Measurements from ENCODE around the gene APEH.

APEH gene

GRCh38 chr3:49668414-49668797, 5.7 kb upstream of the APEH start:
- H3K27me3 ChIP-seq = no peaks in the 10 kb centered on the region
- H3K36me3 ChIP-seq = no peaks in the 10 kb centered on the region
- peaks cover 18 to 44% (median 26%) of the 10 kb centered on the region in 10 experiments for H3K4me1 ChIP-seq
- H3K4me2 ChIP-seq = peak overlapping the region in 4 of 11 experiments; percentile 2 to 23 (median 12); a peak in 3 of 22 replicates
- 0 out of 22 replicates have a peak, but pooled peaks cover 0 to 4% (median 0%) of the 10 kb centered on the region in 11 experiments for H3K9me3 ChIP-seq (replicated peaks in 1 of 11)
- H3K9ac ChIP-seq = peak overlapping the region in 1 of 11 experiments; percentile 27; a peak in 1 of 22 replicates
- H3K4me3 ChIP-seq = no peak overlapping the region
- peaks cover 0 to 52% (median 0%) of the 10 kb centered on the region in 11 experiments; a peak in 9 of 22 replicates for H4K20me1 ChIP-seq
- no peak overlapping the region for H3K27ac ChIP-seq
- TF ChIP-seq Cebpa-rat (IDR thresholded peaks at IDR 0.05) = no peak

- Histone ChIP-seq H3K4me3 (no peak overlapping the region), H3K4me1 (peaks cover 18 to 43% (median 24%) of the 10 kb centered on the region in 10 experiments), H3K36me3 (no peaks in the 10 kb centered on the region), H3K9me3 (replicated peaks in 1 of 11) (0 out of 22 replicates have a peak, but pooled peaks cover 0 to 4% (median 0%) of the 10 kb centered on the region in 11 experiments), H3K4me2 (peak overlapping the region in 3 of 11 experiments; percentile 7 to 23 (median 21); a peak in 2 of 22 replicates), H3K27me3 (no peaks in the 10 kb centered on the region), H3K27ac (no peak overlapping the region), H4K20me1 (peaks cover 0 to 52% (median 0%) of the 10 kb centered on the region in 11 experiments; a peak in 9 of 22 replicates), H3K9ac (0 out of 22 replicates have a peak overlapping the region, but pooled peaks of 1 of the 11 experiments have one; percentile 17)
- no peak for TF ChIP-seq Cebpa-rat (IDR thresholded peaks at IDR 0.05)
Measured at GRCh38 chr3:49668861-49669260, 5.3 kb upstream of the APEH start.

- no peak for TF ChIP-seq Cebpa-rat (IDR thresholded peaks at IDR 0.05)
- H3K36me3 ChIP-seq = no peaks in the 10 kb centered on the region
- 0 out of 22 replicates have a peak overlapping the region, but pooled peaks of 1 of the 11 experiments have one; percentile 17 for H3K9ac ChIP-seq
- no peak overlapping the region for H3K27ac ChIP-seq
- H3K4me2 ChIP-seq = peak overlapping the region in 4 of 11 experiments; percentile 8 to 36 (median 18); a peak in 2 of 22 replicates
- peaks cover 14 to 43% (median 21%) of the 10 kb centered on the region in 10 experiments for H3K4me1 ChIP-seq
- H3K9me3 ChIP-seq (replicated peaks in 1 of 11) = 0 out of 22 replicates have a peak, but pooled peaks cover 0 to 4% (median 0%) of the 10 kb centered on the region in 11 experiments
- H4K20me1 ChIP-seq = peaks cover 0 to 52% (median 0%) of the 10 kb centered on the region in 11 experiments; a peak in 9 of 22 replicates
- H3K27me3 ChIP-seq = no peaks in the 10 kb centered on the region
- no peak overlapping the region for H3K4me3 ChIP-seq
Measured at GRCh38 chr3:49669352-49669751, 4.8 kb upstream of the APEH start.

- Histone ChIP-seq H3K27ac (no peak overlapping the region), H3K9ac (0 out of 22 replicates have a peak overlapping the region, but pooled peaks of 2 of the 11 experiments have one; percentile 6 to 15)
Measured at GRCh38 chr3:49670940-49671290, 3.2 kb upstream of the APEH start.

GRCh38 chr3:49671291-49672288, 2.6 kb upstream of the APEH start:
- H3K4me3 ChIP-seq = no peak overlapping the region
- H3K4me2 ChIP-seq = peak overlapping the region in 8 of 11 experiments; percentile 14 to 99 (median 68); a peak in 11 of 22 replicates
- H3K4me1 ChIP-seq = peaks cover 27 to 63% (median 39%) of the 10 kb centered on the region in 10 experiments
- no peaks in the 10 kb centered on the region for H3K27me3 ChIP-seq
- H4K20me1 ChIP-seq = peaks cover 0 to 59% (median 15%) of the 10 kb centered on the region in 11 experiments; a peak in 14 of 22 replicates
- H3K36me3 ChIP-seq = peaks cover 8 to 14% (median 11%) of the 10 kb centered on the region in 11 experiments
- TF ChIP-seq Cebpa-rat (IDR thresholded peaks at IDR 0.05) = no peak
- H3K9ac ChIP-seq = peak overlapping the region in 4 of 11 experiments; percentile 1 to 29 (median 25); a peak in 3 of 22 replicates
- H3K27ac ChIP-seq = no peak overlapping the region
- H3K9me3 ChIP-seq (replicated peaks in 1 of 11) = 0 out of 22 replicates have a peak, but pooled peaks cover 0 to 4% (median 0%) of the 10 kb centered on the region in 11 experiments

More at GRCh38 chr3:49670940-49671290, 3.2 kb upstream of the APEH start:
- Histone ChIP-seq H3K4me2 (no peak overlapping the region), H4K20me1 (peaks cover 0 to 56% (median 10%) of the 10 kb centered on the region in 11 experiments; a peak in 13 of 22 replicates), H3K9me3 (replicated peaks in 1 of 11) (0 out of 22 replicates have a peak, but pooled peaks cover 0 to 4% (median 0%) of the 10 kb centered on the region in 11 experiments), H3K4me3 (no peak overlapping the region), H3K27me3 (no peaks in the 10 kb centered on the region), H3K36me3 (peaks cover 2 to 7% (median 4%) of the 10 kb centered on the region in 11 experiments), H3K4me1 (peaks cover 20 to 57% (median 32%) of the 10 kb centered on the region in 10 experiments)
- no peak for TF ChIP-seq Cebpa-rat (IDR thresholded peaks at IDR 0.05)

- no peak for TF ChIP-seq Cebpa-rat (IDR thresholded peaks at IDR 0.05)
- H3K4me1 ChIP-seq = peaks cover 27 to 65% (median 41%) of the 10 kb centered on the region in 10 experiments
- 0 out of 22 replicates have a peak, but pooled peaks cover 0 to 4% (median 0%) of the 10 kb centered on the region in 11 experiments for H3K9me3 ChIP-seq (replicated peaks in 1 of 11)
- H4K20me1 ChIP-seq = peaks cover 0 to 62% (median 24%) of the 10 kb centered on the region in 11 experiments; a peak in 16 of 22 replicates
- peak overlapping the region; percentile 78 to 97 (median 84) for H3K4me3 ChIP-seq
- peak overlapping the region; percentile 90 to 99 (median 96) for H3K4me2 ChIP-seq
- peaks cover 25 to 30% (median 27%) of the 10 kb centered on the region in 11 experiments for H3K36me3 ChIP-seq
- H3K9ac ChIP-seq = peak overlapping the region; percentile 65 to 96 (median 87)
- H3K27me3 ChIP-seq = no peaks in the 10 kb centered on the region
- H3K27ac ChIP-seq = peak overlapping the region; percentile 87 to 97 (median 93)
Measured at GRCh38 chr3:49673121-49673714, 933 bp upstream of the APEH start.

- Histone ChIP-seq H3K4me3 (peak overlapping the region; percentile 78 to 97 (median 84)), H4K20me1 (peaks cover 0 to 67% (median 24%) of the 10 kb centered on the region in 11 experiments; a peak in 15 of 22 replicates), H3K4me1 (peaks cover 27 to 53% (median 38%) of the 10 kb centered on the region in 10 experiments), H3K27me3 (no peaks in the 10 kb centered on the region), H3K4me2 (peak overlapping the region; percentile 90 to 99 (median 96)), H3K27ac (peak overlapping the region; percentile 87 to 97 (median 93)), H3K9me3 (replicated peaks in 1 of 11) (0 out of 22 replicates have a peak, but pooled peaks cover 0 to 4% (median 0%) of the 10 kb centered on the region in 11 experiments), H3K9ac (peak overlapping the region; percentile 80 to 96 (median 87)), H3K36me3 (peaks cover 38 to 43% (median 41%) of the 10 kb centered on the region in 11 experiments)
- no peak for TF ChIP-seq Cebpa-rat (IDR thresholded peaks at IDR 0.05)
Measured at GRCh38 chr3:49674497-49674983, 389 bp downstream of the APEH start.
